GM21423 (cell line): ENCODE measurements around the gene PSEN1.

Source experiments
- ATAC-seq: cut with Tn5 transposase; IDR thresholded peaks from one replicate; pipeline ENCODE4 v1.9.1; 2021; ENCODE audit warnings: mild to moderate bottlenecking, moderate library complexity; ENCODE audit not compliant: unreplicated experiment

Gene PSEN1

DNA sequence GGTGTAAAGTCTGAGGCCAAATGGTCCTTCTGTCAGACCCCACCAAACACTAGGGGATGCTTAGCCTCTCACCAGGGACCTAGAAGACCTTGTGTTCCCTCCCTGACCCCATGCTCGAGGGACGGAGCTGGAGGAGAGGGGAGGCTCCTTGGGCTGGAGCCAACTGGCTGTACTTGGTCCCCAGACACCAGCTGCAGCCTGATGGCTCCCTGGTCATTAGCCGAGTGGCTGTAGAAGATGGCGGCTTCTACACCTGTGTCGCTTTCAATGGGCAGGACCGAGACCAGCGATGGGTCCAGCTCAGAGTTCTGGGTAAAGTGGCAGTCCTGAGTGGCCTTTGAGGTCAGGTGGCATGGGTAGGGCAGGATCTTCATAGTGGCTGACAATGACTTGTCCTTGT is 130.0 kb downstream of the PSEN1 start:
- no peak for ATAC-seq

DNA sequence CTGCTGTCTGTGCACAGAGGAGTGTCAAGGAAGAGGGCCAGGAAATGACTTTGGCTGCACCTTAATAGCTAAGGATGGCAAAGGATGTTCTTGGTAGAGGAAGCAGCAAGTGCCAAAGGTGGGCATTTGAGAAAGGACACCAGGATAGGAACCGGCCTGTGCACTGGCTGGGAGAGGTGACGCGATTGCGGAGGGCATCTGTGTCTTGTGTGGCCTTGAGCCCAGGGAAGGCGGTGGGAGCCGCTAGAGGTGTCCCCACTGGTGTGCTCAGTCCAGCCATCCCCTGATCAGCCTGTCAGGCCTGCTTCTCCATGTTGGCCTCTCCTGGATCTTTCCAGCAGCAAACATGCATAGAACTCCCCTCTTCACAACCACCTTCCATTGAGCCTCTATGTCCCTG is 131.2 kb downstream of the PSEN1 start:
- no peak for ATAC-seq

DNA sequence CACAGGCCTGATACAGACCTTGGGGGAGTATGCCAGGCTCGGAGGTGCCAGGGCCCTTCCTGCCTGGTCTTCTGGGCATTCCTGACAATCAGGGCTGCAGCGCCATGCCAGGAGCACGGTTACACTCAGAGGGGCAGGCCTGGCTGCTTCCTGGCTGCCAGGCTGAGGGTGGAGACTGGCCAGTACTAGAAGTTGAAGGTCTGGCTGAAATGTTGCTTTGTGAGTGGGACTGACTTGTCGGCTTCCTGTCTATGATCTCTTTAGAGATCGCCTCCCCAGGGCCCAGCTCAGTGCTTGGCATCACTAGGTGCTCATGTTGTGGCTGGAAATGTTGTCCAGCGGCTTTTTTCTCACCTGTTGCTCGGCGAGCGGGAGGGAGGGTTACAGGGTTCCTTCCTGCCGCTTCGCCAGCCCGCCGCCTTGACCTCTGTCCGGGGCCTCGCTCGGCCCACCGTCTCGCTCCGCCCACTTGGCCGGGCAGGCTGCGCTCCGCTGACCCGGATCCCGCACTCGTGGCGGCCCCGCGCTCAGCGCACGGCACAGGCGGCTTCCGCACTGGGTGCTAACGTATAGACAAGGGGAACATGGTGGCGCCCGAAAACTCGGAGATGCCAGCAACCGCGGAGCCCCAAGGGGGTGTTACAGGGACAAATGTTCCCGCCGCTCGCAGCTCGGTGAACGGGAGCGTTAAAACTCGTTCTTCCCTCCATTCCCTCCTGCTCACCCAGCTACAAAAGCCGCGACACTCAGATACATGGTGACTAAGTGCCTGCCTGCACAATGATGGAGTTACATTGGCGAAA is 133.6 kb downstream of the PSEN1 start:
- peak; percentile 54 for ATAC-seq

- ATAC-seq: no peak
Observed at GRCh38 chr14:73272393-73272792, 136.1 kb downstream of the PSEN1 start.
